GM19397 (cell line): ENCODE data around the gene OLFML2A.

ENCODE experiments used
- ATAC-seq: cut with Tn5 transposase; IDR thresholded peaks from one replicate; pipeline ENCODE4 v1.9.1; 2021; ENCODE audit warnings: mild to moderate bottlenecking, moderate library complexity; ENCODE audit not compliant: unreplicated experiment

The OLFML2A gene

GRCh38 chr9:124849801-124850200, 72.9 kb downstream of the OLFML2A start:
- no peak for ATAC-seq

- no peak for ATAC-seq
Measured at GRCh38 chr9:124852121-124852828, 75.3 kb downstream of the OLFML2A start.

- ATAC-seq: peak; percentile 68
Measured at GRCh38 chr9:124852829-124853531, 76.0 kb downstream of the OLFML2A start, which contains the start of gene WDR38. WDR38 (plus strand) TSS chr9:124853460; CDS start chr9:124853532, 72 bp downstream.

GRCh38 chr9:124853605-124854143, 76.7 kb downstream of the OLFML2A start:
- ATAC-seq: no peak

GRCh38 chr9:124854161-124854560, 77.2 kb downstream of the OLFML2A start:
- ATAC-seq: no peak

GRCh38 chr9:124854822-124855221, 77.9 kb downstream of the OLFML2A start:
- no peak for ATAC-seq

- ATAC-seq: no peak
Measured at GRCh38 chr9:124855566-124855943, 78.6 kb downstream of the OLFML2A start.

- ATAC-seq: no peak
Measured at GRCh38 chr9:124855944-124856765, 79.2 kb downstream of the OLFML2A start.

- ATAC-seq: no peak
Measured at GRCh38 chr9:124857533-124858162, 80.7 kb downstream of the OLFML2A start.

GRCh38 chr9:124858330-124859046, 81.6 kb downstream of the OLFML2A start:
- no peak for ATAC-seq

- ATAC-seq: no peak
Measured at GRCh38 chr9:124859803-124860581, 83.1 kb downstream of the OLFML2A start.

- no peak for ATAC-seq
Measured at GRCh38 chr9:124860582-124861341, 83.8 kb downstream of the OLFML2A start.

GRCh38 chr9:124861342-124862229, 84.7 kb downstream of the OLFML2A start, which contains the start of the genes ARPC5L and RPL35:
ARPC5L (plus strand) TSS chr9:124862130; CDS start chr9:124869291, 7,161 bp downstream.
RPL35 (minus strand) TSS chr9:124861957; CDS start chr9:124861912, 45 bp downstream.
- ATAC-seq: peak; percentile 88

GRCh38 chr9:124863371-124863871, 86.5 kb downstream of the OLFML2A start:
- no peak for ATAC-seq
